K562 (cell line): ENCODE results near the gene FOXK2. TPM values are rescaled to one million over a fixed set of nuclear protein-coding genes. Genes with fewer than 3 reads are reported as not detected.

Source experiments
- ATAC-seq: fragments of 200-7000 bp; cut with Tn5 transposase; 3 replicates; pipeline ENCODE4 v1.9.1; 2020; ENCODE audit warnings: moderate library complexity
- BruUV-seq: library from RNA; stranded (reverse); fragments of 400-500 nt; replicated peaks from 2 replicates; lab custom pipeline; 2021; lab: Mats Ljungman, UMichigan
- CTCF ChIA-PET: fragments of 300-600 bp; formaldehyde crosslinking; extraction: SDS; loops from one replicate; lab custom pipeline; 2021; ENCODE audit warnings: low intra/inter-chr PET ratio; lab: Yijun Ruan, JAX
- POLR2A ChIA-PET: fragments of 300-600, 350-650 bp; sonication (Branson Sonifier 250); formaldehyde crosslinking; extraction: SDS; loops from one replicate; lab custom pipeline; 2021; ENCODE audit warnings: antibody characterized with exemption, inconsistent platforms; lab: Yijun Ruan, JAX
- DNase-seq, 4 experiments: peaks; one replicate each; pipeline versions ENCODE4 v3.0.0 to v3.0.0-alpha.2; 2011 to 2018; ENCODE audit warnings: low spot score in 3 of 4, mixed read lengths in 3 of 4; ENCODE audit errors: extremely low read depth in 1 of 4
- FAIRE-seq: peaks from 2 replicates; lab custom pipeline; 2011; peaks lifted over from hg19 to GRCh38; lab: Jason Lieb, UNC
- H2AFZ ChIP-seq: 2 replicates; pipeline ENCODE4 v1.6.0; 2011; ENCODE audit warnings: low read depth, low read length, control low read depth, inconsistent platforms
- H3K27ac ChIP-seq: fragments of 200-600 bp; 3 replicates; pipeline ENCODE4 v1.8.0; 2011; ENCODE audit warnings: low read depth, mild to moderate bottlenecking, control low read depth, inconsistent platforms, low read length, moderate library complexity, mixed read lengths; ENCODE audit errors: extremely low read depth
- H3K27me3 ChIP-seq, 2 experiments: fragments of 300-600 bp in 1 of 2; 2 replicates in 1 of 2; 3 replicates in 1 of 2; pipeline versions ENCODE4 v1.6.0 to v1.8.0; 2011; ENCODE audit warnings: inconsistent platforms in 2 of 2, low read length in 2 of 2, mild to moderate bottlenecking in 1 of 2, mixed read lengths in 1 of 2, moderate library complexity in 1 of 2; ENCODE audit not compliant: control insufficient read depth in 2 of 2, insufficient read depth in 2 of 2
- H3K36me3 ChIP-seq: fragments of 300-600 bp; 3 replicates; pipeline ENCODE4 v1.8.0; 2011; ENCODE audit warnings: mild to moderate bottlenecking, low read length, inconsistent platforms; ENCODE audit not compliant: control insufficient read depth, insufficient read depth
- H3K4me1 ChIP-seq, 2 experiments: fragments of 200-600 bp in 1 of 2; replicated peaks in 1 of 2; 2 replicates in 1 of 2; 3 replicates in 1 of 2; pipeline versions ENCODE4 v1.5.1 to v1.8.0; 2011; ENCODE audit warnings: inconsistent platforms in 2 of 2, low read length in 2 of 2, mild to moderate bottlenecking in 1 of 2, mixed read lengths in 1 of 2, moderate library complexity in 1 of 2; ENCODE audit not compliant: control insufficient read depth in 2 of 2, insufficient read depth in 2 of 2
- H3K4me2 ChIP-seq: 2 replicates; pipeline ENCODE4 v1.6.1; 2011; ENCODE audit warnings: low read length, control low read depth, inconsistent platforms, mixed read lengths; ENCODE audit not compliant: insufficient read depth
- H3K4me3 ChIP-seq: fragments of 200-600 bp; sonication (generic), shearing (Covaris generic); 2 replicates; pipeline ENCODE4 v1.5.1; 2016; ENCODE audit warnings: control low read depth, inconsistent platforms
- H3K79me2 ChIP-seq: fragments of 200-600 bp; 3 replicates; pipeline ENCODE4 v1.8.0; 2011; ENCODE audit warnings: low read length, inconsistent platforms; ENCODE audit not compliant: control insufficient read depth, insufficient read depth
- H3K9ac ChIP-seq, 2 experiments: 2 replicates each; pipeline versions ENCODE4 v1.6.0 to v1.6.1; 2011; ENCODE audit warnings: low read depth in 2 of 2, low read length in 2 of 2, control low read depth in 1 of 2, inconsistent platforms in 1 of 2, mild to moderate bottlenecking in 1 of 2, mixed read lengths in 1 of 2; ENCODE audit not compliant: insufficient read depth in 1 of 2
- H3K9me1 ChIP-seq: one replicate; pipeline ENCODE4 v1.6.0; 2011; ENCODE audit warnings: inconsistent platforms, mild to moderate bottlenecking, low read length, moderate library complexity; ENCODE audit not compliant: control insufficient read depth, insufficient read depth
- H3K9me3 ChIP-seq: replicated peaks from 2 replicates; pipeline ENCODE4 v1.5.1; 2011; ENCODE audit warnings: low read depth, low read length, inconsistent platforms; ENCODE audit not compliant: control insufficient read depth, insufficient read depth
- H4K20me1 ChIP-seq: replicated peaks from 2 replicates; pipeline ENCODE4 v1.6.1; 2011; ENCODE audit warnings: low read length, inconsistent platforms, mixed read lengths; ENCODE audit not compliant: control insufficient read depth, insufficient read depth
- EP300 ChIP-seq: IDR thresholded peaks from 2 replicates; pipeline ENCODE4 v1.6.1; 2012; ENCODE audit warnings: low read length, improper control_type of control experiment
- GTF2F1 ChIP-seq: IDR thresholded peaks from 2 replicates; pipeline ENCODE4 v1.6.1; 2011; ENCODE audit warnings: low read depth, low read length, improper control_type of control experiment
- HOXB6 ChIP-seq: fragments of 250-450 bp; sonication (Bioruptor Pico); IDR thresholded peaks from 2 replicates; pipeline ENCODE4 v1.5.1; 2022; ENCODE audit warnings: mild to moderate bottlenecking, borderline replicate concordance
- KLF13 ChIP-seq: fragments of 450-650 bp; IDR thresholded peaks from 2 replicates; pipeline ENCODE4 v1.6.1; 2016; ENCODE audit warnings: missing genetic modification characterization, low read depth, mild to moderate bottlenecking, missing compliant biosample characterization, moderate library complexity, borderline replicate concordance
- PHTF2 ChIP-seq: fragments of 250-450 bp; sonication (Bioruptor Pico); IDR thresholded peaks from 2 replicates; pipeline ENCODE4 v1.5.0; 2021; ENCODE audit warnings: mild to moderate bottlenecking
- POLR3A ChIP-seq: IDR thresholded peaks from 2 replicates; pipeline ENCODE4 v1.6.1; 2011; ENCODE audit warnings: borderline replicate concordance, mild to moderate bottlenecking, moderate library complexity; ENCODE audit not compliant: insufficient read length, insufficient read depth; ENCODE audit errors: extremely low read depth
- ZNF316 ChIP-seq: fragments of 450-650 bp; IDR thresholded peaks from 2 replicates; pipeline ENCODE4 v1.6.1; 2016
- whole genome bisulfite sequencing: fragments of 100-300 bp; shearing (Covaris generic); methylation state at CpG from one replicate; pipeline ENCODE4 v1.1.6; 2016; ENCODE audit warnings: low coverage, mixed read lengths; ENCODE audit not compliant: insufficient coverage; ENCODE audit errors: missing lambda C conversion rate; 5-methylcytosine and 5-hydroxymethylcytosine counted together
- in situ Hi-C: fragments of 300-500 bp; cut with MboI; formaldehyde crosslinking; loops from 4 replicates; pipeline ENCODE4 v1.15.0; 2018; ENCODE audit warnings: inconsistent platforms, mixed read lengths
- intact Hi-C: fragments of 100-400 bp; cut with micrococcal nuclease; formaldehyde crosslinking; loops from 2 replicates; pipeline ENCODE4 v1.14.2; 2022
- polyA plus RNA-seq, 8 experiments: library from polyadenylated mRNA; depleted of rRNA in 4 of 8; stranded (reverse) in 5 of 8; unstranded in 3 of 8; fragments of >200 nt; fragmentation: Nextera tagmentation in 2 of 8; fragmentation: Illumina TruSeq in 1 of 8; extraction: Ambion mirVana in 2 of 8; extraction: Trizol in 1 of 8; gene quantifications; 2 replicates each; pipeline versions ENCODE4 v1.2.1 to v1.2.3, GENCODE V29; 2011 to 2014; ENCODE audit warnings: inconsistent platforms in 1 of 8, missing spikeins in 1 of 8
- total RNA-seq, 7 experiments: library from RNA; depleted of rRNA in 6 of 7; stranded (reverse); fragments of >200 nt in 6 of 7; fragmentation: Illumina TruSeq in 2 of 7; extraction: Trizol in 2 of 7; gene quantifications; 2 replicates each; pipeline versions ENCODE4 v1.2.1 to v1.2.3, GENCODE V29; 2011 to 2021; ENCODE audit warnings: low replicate concordance in 1 of 7
- TF ChIP-seq, protein P1 (sequence below): IDR thresholded peaks from 3 replicates; pipeline ENCODE4 v1.6.1; 2011; ENCODE audit warnings: borderline replicate concordance, mild to moderate bottlenecking, moderate library complexity; ENCODE audit not compliant: insufficient read length; ENCODE audit errors: extremely low read depth
- TF ChIP-seq, protein P2 (sequence below): fragments of 250-450 bp; sonication (Bioruptor Pico); IDR thresholded peaks from 2 replicates; pipeline ENCODE4 v1.4.0; 2020; ENCODE audit warnings: borderline replicate concordance
- TF ChIP-seq, protein P3 (sequence below): fragments of 250-450 bp; sonication (Bioruptor Pico); IDR thresholded peaks from 2 replicates; pipeline ENCODE4 v1.5.1; 2021; ENCODE audit warnings: mild to moderate bottlenecking
- TF ChIP-seq, protein P4 (sequence below): sonication (generic); formaldehyde crosslinking; IDR thresholded peaks from 2 replicates; pipeline ENCODE4 v1.8.0; 2022; ENCODE audit warnings: missing genetic modification reagents, mild to moderate bottlenecking, moderate library complexity, borderline replicate concordance

The FOXK2 gene
- total and polyA plus RNA-seq, 9 of the 15 experiments (the other 6 are each of a cell fraction or from before 2014, with no cell fraction given) = 3.0 to 86.0 (median 44.1) TPM

DNA sequence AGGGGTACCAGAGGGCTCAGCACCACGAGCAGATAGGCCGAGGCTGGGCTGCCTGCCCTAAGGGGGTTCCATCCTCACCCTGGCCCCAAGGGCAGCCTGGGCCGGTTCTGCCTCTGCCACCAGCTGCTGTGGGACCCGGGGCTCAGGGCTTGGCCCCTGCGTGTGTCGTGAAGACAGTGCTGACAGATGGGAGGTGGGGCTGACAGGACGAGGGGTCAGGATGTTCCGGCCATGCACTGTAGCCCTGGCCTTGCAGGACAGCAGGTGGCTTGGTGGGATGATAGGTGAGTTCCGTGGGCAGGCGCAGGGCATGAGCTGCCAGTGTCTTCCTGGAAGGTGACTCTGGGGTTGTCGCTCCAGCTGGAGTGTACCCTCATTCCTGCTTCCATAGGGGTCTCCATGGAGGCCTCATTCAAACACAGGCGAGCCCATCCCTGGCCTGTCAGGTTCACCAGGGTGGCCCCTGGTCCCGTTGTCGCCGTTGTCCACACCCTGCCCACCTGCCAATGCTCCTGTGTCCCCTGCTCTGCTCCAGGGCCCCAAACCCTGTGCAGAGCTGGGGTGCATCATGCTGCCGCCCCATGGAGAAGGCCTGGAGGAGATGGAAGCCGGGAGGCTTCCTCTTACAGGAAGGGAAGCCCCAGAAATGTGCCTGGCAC is 71.5 kb downstream of the FOXK2 start (continued):
- TF ChIP-seq, protein P1, sequence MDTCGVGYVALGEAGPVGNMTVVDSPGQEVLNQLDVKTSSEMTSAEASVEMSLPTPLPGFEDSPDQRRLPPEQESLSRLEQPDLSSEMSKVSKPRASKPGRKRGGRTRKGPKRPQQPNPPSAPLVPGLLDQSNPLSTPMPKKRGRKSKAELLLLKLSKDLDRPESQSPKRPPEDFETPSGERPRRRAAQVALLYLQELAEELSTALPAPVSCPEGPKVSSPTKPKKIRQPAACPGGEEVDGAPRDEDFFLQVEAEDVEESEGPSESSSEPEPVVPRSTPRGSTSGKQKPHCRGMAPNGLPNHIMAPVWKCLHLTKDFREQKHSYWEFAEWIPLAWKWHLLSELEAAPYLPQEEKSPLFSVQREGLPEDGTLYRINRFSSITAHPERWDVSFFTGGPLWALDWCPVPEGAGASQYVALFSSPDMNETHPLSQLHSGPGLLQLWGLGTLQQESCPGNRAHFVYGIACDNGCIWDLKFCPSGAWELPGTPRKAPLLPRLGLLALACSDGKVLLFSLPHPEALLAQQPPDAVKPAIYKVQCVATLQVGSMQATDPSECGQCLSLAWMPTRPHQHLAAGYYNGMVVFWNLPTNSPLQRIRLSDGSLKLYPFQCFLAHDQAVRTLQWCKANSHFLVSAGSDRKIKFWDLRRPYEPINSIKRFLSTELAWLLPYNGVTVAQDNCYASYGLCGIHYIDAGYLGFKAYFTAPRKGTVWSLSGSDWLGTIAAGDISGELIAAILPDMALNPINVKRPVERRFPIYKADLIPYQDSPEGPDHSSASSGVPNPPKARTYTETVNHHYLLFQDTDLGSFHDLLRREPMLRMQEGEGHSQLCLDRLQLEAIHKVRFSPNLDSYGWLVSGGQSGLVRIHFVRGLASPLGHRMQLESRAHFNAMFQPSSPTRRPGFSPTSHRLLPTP = no peak

DNA sequence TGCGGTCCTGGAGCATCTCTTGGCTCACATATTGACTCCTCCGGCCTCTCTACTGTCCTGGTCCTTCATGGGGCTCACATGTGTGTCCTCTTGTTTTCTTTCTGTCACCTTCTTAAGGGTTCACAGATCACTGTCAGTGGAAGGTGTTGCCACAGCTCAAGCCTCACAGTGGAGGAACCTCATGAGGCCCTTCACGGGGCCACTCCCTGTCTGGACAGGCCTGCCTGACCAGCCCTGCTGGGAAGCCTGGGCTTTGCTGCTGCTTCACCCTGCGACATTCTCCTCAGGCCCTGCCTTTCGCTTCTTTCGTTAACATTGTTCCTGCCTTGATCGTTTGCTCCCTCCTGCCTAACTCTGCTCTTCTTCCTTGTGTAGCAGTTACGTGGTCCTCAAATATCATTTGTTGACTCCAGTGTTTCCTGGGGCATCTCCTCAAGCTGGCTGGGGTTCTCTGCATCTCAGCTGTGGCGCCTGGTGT is 72.8 kb downstream of the FOXK2 start:
- H3K9me3 ChIP-seq = no peaks in the 10 kb centered on the region
- in situ Hi-C loops = no loop called here
- H3K27me3 ChIP-seq = no peaks in the 10 kb centered on the region
- H2AFZ ChIP-seq = no peak overlapping the region
- CTCF ChIA-PET = no interaction called here
- no peak for TF ChIP-seq POLR3A
- TF ChIP-seq, protein P2, sequence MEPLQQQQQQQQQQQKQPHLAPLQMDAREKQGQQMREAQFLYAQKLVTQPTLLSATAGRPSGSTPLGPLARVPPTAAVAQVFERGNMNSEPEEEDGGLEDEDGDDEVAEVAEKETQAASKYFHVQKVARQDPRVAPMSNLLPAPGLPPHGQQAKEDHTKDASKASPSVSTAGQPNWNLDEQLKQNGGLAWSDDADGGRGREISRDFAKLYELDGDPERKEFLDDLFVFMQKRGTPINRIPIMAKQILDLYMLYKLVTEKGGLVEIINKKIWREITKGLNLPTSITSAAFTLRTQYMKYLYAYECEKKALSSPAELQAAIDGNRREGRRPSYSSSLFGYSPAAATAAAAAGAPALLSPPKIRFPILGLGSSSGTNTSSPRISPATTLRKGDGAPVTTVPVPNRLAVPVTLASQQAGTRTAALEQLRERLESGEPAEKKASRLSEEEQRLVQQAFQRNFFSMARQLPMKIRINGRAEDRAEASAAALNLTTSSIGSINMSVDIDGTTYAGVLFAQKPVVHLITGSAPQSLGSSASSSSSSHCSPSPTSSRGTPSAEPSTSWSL = no peak
- no peak for TF ChIP-seq KLF13
- TF ChIP-seq GTF2F1 = no peak
- TF ChIP-seq ZNF316 = no peak
- TF ChIP-seq, protein P3, sequence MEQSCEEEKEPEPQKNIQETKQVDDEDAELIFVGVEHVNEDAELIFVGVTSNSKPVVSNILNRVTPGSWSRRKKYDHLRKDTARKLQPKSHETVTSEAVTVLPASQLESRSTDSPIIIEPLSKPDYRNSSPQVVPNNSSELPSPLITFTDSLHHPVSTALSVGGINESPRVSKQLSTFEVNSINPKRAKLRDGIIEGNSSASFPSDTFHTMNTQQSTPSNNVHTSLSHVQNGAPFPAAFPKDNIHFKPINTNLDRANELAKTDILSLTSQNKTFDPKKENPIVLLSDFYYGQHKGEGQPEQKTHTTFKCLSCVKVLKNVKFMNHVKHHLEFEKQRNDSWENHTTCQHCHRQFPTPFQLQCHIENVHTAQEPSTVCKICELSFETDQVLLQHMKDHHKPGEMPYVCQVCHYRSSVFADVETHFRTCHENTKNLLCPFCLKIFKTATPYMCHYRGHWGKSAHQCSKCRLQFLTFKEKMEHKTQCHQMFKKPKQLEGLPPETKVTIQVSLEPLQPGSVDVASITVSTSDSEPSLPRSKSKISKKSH (CRISPR knock-in tag) = no peak
- TF ChIP-seq EP300 = no peak
- TF ChIP-seq, protein P4, sequence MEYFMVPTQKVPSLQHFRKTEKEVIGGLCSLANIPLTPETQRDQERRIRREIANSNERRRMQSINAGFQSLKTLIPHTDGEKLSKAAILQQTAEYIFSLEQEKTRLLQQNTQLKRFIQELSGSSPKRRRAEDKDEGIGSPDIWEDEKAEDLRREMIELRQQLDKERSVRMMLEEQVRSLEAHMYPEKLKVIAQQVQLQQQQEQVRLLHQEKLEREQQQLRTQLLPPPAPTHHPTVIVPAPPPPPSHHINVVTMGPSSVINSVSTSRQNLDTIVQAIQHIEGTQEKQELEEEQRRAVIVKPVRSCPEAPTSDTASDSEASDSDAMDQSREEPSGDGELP = no peak
- TF ChIP-seq HOXB6 = no peak
- TF ChIP-seq PHTF2 (CRISPR knock-in tag) = no peak
- TF ChIP-seq, all 486 proteins: peak for 0
- H3K4me2 ChIP-seq = no peak overlapping the region; the same call in 1 of the 2 replicates
- DNase-seq = no peak
- H3K79me2 ChIP-seq = peaks cover 20% of the 10 kb centered on the region
- POLR2A ChIA-PET = interaction anchor here (0.8 kb wide), 1 partner anchor 48 kb away, joined by 5 read pairs; no protein-coding TSS in a partner anchor
- H3K4me3 ChIP-seq = no peak overlapping the region
- H3K9me1 ChIP-seq = peaks cover 6% of the 10 kb centered on the region
- intact Hi-C loops = no loop called here
- peak overlapping the region in 1 of 2 experiments; percentile 84; a peak in 2 of 4 replicates for H3K9ac ChIP-seq
- WGBS = 74% methylated on average over 9 of the region's 9 CpGs
- peaks cover 0 to 33% of the 10 kb centered on the region in 2 experiments; a peak in 2 of 5 replicates for H3K4me1 ChIP-seq
- ATAC-seq = peak; percentile 29
- H4K20me1 ChIP-seq = no peaks in the 10 kb centered on the region
- FAIRE-seq = no peak
- no peak overlapping the region; the same call in 2 of the 3 replicates for H3K27ac ChIP-seq
- BruUV-seq = no TSS peak
- peaks cover 85% of the 10 kb centered on the region for H3K36me3 ChIP-seq
